SJSA1 (cell line): ENCODE data around the gene NALF2. TPM values are rescaled to one million over a fixed set of nuclear protein-coding genes. Genes with fewer than 3 reads are reported as not detected.

ENCODE experiments used
- DNase-seq, 2 experiments: peaks; one replicate each; pipeline ENCODE4 v3.0.0-alpha.2; 2015 to 2020; ENCODE audit warnings: low spot score in 2 of 2, low read depth in 1 of 2
- H3K27ac ChIP-seq: fragments of 250-450 bp; sonication (Bioruptor Pico); 2 replicates; pipeline ENCODE4 v1.5.1; 2020; ENCODE audit warnings: mild to moderate bottlenecking, moderate library complexity
- H3K27me3 ChIP-seq: fragments of 250-450 bp; sonication (Bioruptor Pico); replicated peaks from 2 replicates; pipeline ENCODE4 v1.5.1; 2020; ENCODE audit warnings: mild to moderate bottlenecking, moderate library complexity
- H3K36me3 ChIP-seq: fragments of 250-450 bp; sonication (Bioruptor Pico); 2 replicates; pipeline ENCODE4 v1.5.1; 2020; ENCODE audit warnings: mild to moderate bottlenecking
- H3K4me1 ChIP-seq: fragments of 250-450 bp; sonication (Bioruptor Pico); replicated peaks from 2 replicates; pipeline ENCODE4 v1.6.1; 2021; ENCODE audit warnings: mild to moderate bottlenecking
- H3K4me3 ChIP-seq: fragments of 250-450 bp; sonication (Bioruptor Pico); 2 replicates; pipeline ENCODE4 v1.5.1; 2020; ENCODE audit warnings: mild to moderate bottlenecking
- H3K9me3 ChIP-seq: fragments of 250-450 bp; sonication (Bioruptor Pico); replicated peaks from 2 replicates; pipeline ENCODE4 v1.5.1; 2020; ENCODE audit warnings: mild to moderate bottlenecking
- total RNA-seq: library from RNA; depleted of rRNA; stranded (reverse); fragments of >200 nt; shearing (Covaris generic); gene quantifications from 2 replicates; pipeline ENCODE4 v1.2.3, GENCODE V29; 2014

NALF2 gene
- total RNA-seq, 1 experiment from 2014 or later = not detected

DNA sequence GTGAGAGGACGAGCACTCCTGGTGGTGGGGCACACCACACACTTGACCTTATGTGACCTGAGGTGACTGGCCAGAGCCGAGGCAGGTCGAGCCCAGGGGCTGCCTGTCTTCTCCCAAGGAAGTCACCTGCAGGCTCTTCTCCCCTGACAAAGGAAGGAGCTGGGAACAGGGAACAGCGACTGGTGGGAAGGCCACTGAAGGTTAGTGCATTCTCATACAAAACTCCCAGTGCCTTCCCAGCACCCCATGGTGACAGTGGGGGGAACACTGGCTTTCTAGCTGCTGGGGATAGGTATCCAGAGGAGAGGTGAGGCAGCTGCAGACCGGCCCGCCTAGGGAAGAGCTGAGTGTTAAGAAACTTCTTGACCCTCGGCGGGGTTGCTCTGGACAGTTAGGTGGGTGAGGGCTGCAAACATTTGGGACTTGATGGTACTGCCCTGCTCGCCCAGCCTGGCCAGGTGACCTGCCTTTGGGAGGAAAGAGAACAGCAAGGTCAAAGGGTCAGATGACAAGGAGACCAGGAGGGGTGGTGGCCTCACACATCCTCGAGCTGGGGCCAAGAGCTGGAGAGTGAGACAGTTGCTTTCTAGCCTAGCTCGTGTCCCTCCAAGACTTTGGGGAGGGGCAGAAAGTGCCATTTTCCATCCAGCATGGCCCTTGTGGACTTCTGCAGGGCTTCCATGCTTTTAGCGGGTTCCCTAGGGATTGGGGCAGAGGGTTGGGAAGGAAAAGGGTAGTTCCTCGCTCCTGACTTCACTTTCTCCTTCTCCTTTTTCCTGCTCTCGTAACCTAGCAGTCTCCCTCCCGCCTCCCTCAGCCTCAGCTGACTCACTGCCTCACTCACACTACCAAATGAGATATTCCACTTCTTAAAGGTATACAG is 2.7 kb downstream of the NALF2 start:
- H3K27me3 ChIP-seq = no peaks in the 10 kb centered on the region; the same call in 1 of the 2 replicates
- no peak for DNase-seq

DNA sequence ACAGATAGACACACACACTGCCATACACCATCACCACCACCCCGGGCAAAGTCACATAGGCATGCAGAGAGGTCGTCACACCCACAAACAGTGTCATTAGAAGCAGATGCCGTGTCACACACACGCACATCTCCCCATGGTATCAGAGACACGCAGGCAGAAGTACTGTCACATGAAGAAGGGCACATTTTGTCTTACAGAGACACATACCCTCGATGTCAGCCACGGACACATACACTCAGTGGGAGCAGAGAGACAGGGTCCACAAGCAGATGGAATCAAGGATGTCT is 3.3 kb downstream of the NALF2 start:
- Histone ChIP-seq H3K4me1 (no peaks in the 10 kb centered on the region), H3K4me3 (no peak overlapping the region), H3K9me3 (no peaks in the 10 kb centered on the region), H3K27ac (no peak overlapping the region), H3K36me3 (no peaks in the 10 kb centered on the region), H3K27me3 (no peaks in the 10 kb centered on the region; the same call in 1 of the 2 replicates)
- no peak for DNase-seq

More for the DNA sequence above, 2.7 kb downstream of the NALF2 start:
- Histone ChIP-seq H3K9me3 (no peaks in the 10 kb centered on the region), H3K36me3 (no peaks in the 10 kb centered on the region), H3K4me3 (no peak overlapping the region), H3K27ac (no peak overlapping the region), H3K4me1 (no peaks in the 10 kb centered on the region)

DNA sequence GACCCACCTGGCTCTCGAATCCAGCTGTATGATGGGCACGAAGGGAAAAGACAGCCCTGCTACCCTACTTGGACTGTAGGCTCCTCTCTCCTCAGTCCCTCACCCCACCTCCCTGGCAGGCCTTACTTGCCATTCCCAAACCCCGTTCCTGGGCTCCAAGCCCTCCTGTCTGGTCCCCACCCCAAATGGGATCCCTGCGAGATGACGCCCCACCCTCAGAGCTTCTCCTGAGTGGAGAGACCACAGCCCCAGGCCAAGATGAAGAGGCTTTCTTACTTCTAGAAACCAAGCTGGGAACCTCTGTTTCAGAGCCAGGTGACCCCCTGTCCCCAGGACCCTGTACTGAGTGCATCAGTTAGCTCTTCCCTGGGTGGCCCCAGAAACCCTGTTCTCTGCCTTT is 4.5 kb downstream of the NALF2 start:
- H3K4me3 ChIP-seq = no peak overlapping the region
- no peak for DNase-seq
- no peaks in the 10 kb centered on the region; the same call in 1 of the 2 replicates for H3K27me3 ChIP-seq

DNA sequence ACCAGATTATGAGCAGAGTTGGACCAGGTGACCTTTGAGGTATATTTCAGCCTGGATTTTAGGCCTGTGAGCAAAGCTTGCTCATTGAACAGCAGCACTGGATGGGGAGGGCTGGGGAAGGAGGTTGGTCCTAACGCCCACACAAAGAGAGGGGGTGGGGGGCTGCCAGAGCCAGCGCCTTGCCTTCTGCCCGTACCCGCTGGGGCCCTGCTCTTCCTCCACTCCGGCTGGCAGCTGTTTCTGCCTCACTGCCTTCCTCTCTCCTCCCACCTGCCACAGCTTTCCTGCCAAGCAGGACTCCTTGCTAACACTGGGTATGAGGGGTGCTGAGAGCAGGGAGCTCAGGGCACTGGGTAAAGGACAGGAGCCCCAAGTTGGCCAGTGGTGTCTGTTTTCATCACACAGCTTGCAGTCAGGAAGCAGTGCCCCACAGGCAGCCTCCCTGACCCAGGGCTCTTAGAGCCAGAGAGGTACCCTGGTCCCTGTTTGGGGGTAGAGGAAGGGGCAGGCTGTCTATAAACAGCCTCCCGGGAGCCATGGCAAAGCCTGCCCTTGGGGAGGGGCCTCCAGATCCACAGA is 6.1 kb downstream of the NALF2 start:
- no peaks in the 10 kb centered on the region for H3K4me1 ChIP-seq
- H3K9me3 ChIP-seq = no peaks in the 10 kb centered on the region
- H3K27ac ChIP-seq = no peak overlapping the region
- no peaks in the 10 kb centered on the region for H3K36me3 ChIP-seq
- DNase-seq = no peak
- H3K27me3 ChIP-seq = no peaks in the 10 kb centered on the region; the same call in 1 of the 2 replicates
- H3K4me3 ChIP-seq = no peak overlapping the region

More for the DNA sequence above, 4.5 kb downstream of the NALF2 start:
- H3K27ac ChIP-seq = no peak overlapping the region
- no peaks in the 10 kb centered on the region for H3K36me3 ChIP-seq
- no peaks in the 10 kb centered on the region for H3K9me3 ChIP-seq
- no peaks in the 10 kb centered on the region for H3K4me1 ChIP-seq

DNA sequence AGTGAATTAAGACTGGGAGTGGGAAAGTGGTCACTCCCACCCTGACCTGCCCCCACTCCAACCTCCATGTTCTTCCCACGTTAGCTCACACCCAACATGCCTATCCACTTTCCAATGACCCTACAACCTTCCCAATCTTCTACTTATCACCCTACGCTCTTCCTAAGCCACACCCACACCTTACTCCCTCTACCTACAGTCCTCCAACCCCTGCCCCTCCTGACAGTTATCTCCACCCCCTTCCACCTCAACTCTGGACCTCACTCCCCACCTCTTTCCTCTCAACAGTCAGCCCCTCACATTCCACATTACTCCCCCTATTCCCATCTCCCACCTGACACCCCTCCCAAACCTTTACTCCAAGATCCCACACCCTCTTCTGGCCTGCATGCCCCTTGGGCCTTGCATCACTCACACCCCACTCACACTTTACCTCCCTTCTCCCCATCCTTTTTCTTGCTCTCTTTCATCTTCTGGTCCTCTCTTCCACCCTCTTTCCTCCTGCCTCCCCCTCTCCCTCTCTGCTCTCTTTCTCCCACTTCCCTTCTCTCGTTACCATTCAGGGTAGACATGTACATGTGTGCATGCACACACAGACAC is 6.9 kb downstream of the NALF2 start:
- Histone ChIP-seq H3K9me3 (no peaks in the 10 kb centered on the region), H3K4me1 (no peaks in the 10 kb centered on the region), H3K4me3 (no peak overlapping the region), H3K27ac (no peak overlapping the region), H3K36me3 (no peaks in the 10 kb centered on the region), H3K27me3 (no peaks in the 10 kb centered on the region; the same call in 1 of the 2 replicates)
- no peak for DNase-seq

DNA sequence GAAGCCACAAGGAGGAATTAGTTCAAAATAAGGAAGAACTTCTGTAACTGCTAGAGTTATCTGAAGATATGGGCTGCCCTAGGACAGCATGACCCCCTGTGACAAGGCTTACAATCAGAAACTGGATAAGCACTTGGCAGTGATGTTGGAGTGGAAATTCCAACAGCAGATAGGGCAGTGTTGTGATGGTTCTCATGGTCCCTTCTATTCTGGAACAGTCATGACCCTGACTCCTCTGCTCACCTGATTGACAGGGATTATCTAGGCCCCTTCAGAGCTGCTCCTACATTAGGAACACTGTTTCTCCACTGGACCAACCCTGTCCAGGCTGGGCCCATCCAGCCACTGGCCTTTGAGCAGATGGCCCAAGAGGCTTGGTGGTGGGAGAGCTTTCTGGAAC is 17.9 kb downstream of the NALF2 start:
- DNase-seq = no peak
- no peak overlapping the region for H3K4me3 ChIP-seq
- H3K27ac ChIP-seq = no peak overlapping the region
- no peaks in the 10 kb centered on the region for H3K36me3 ChIP-seq
- no peaks in the 10 kb centered on the region for H3K4me1 ChIP-seq
- H3K27me3 ChIP-seq = no peaks in the 10 kb centered on the region
- no peaks in the 10 kb centered on the region for H3K9me3 ChIP-seq

DNA sequence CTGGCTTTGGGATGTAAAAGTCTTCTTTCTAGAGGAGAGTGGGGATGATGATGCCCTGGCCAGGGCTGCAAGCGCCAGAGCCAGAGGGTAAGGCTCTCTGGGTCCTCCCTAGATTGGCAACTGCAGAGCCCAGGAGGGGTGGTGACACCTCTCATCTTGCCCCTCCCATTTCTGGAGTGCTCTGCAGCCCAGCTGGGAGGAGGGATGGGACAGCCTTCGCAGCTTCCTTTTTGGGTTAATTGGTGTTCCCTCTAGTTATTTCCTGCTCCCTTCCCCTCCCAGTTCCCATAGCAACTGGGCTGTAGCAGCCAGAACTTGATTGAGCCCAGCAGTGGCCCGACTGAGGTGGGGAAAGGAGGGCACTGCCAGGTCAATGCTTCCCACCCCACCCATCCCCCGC is 19.2 kb downstream of the NALF2 start:
- Histone ChIP-seq H3K4me1 (no peaks in the 10 kb centered on the region), H3K27ac (no peak overlapping the region)

DNA sequence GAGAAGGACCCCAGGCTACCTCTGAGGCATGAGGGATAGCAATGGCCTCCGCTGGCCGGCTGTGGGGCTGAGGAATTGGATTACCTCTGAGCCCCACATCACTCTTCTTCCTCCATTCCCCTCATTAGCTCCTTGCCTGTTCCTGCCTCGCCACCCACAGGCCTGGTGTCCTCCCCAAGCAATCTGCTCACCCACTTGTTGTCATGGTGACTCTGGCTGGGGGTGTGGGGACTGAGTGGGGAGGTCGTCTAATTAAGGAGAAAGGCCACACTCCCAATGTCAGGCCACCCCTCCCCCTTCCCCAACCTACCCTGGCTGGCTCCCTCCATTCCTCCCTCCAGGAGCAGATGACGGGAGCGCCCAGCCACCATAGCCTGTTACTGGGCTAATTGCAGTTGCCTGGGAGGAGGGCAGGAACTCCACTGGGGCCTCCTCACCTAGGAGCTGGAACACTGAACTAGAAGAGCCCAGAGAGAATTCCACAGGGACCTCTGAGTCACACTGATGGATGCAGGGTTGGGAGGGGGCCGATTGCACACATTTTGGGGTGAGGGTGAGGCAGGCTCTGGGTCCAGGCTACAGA is 20.7 kb downstream of the NALF2 start:
- H3K4me3 ChIP-seq = no peak overlapping the region
- H3K27me3 ChIP-seq = no peaks in the 10 kb centered on the region
- H3K36me3 ChIP-seq = no peaks in the 10 kb centered on the region
- no peaks in the 10 kb centered on the region for H3K4me1 ChIP-seq
- no peak overlapping the region for H3K27ac ChIP-seq
- no peaks in the 10 kb centered on the region for H3K9me3 ChIP-seq
- DNase-seq = no peak

More for the DNA sequence above, 19.2 kb downstream of the NALF2 start:
- Histone ChIP-seq H3K4me3 (no peak overlapping the region), H3K9me3 (no peaks in the 10 kb centered on the region), H3K36me3 (no peaks in the 10 kb centered on the region), H3K27me3 (no peaks in the 10 kb centered on the region)
- DNase-seq = no peak

DNA sequence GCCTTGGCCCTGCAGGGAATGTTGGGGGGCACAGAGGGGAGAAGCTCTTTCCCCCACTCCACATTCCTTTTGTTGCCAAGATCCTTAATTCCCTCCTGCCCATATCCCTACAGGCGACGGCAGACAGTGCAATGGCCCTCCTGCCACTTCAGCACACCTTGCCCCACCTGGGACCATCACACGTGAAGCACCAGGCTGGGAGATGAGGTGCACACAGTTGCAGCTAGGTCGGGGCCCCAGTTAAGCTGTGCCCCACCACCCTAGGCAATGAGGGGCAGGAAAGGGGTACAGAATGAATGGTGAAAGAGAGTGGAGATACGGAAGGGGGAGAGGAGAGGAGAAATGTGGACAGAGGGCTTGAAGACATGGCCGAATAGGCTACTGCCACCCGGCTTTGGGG is 26.2 kb downstream of the NALF2 start:
- no peaks in the 10 kb centered on the region for H3K9me3 ChIP-seq
- H3K4me3 ChIP-seq = no peak overlapping the region
- H3K27ac ChIP-seq = no peak overlapping the region
- no peaks in the 10 kb centered on the region for H3K36me3 ChIP-seq
- no peaks in the 10 kb centered on the region for H3K27me3 ChIP-seq
- no peak for DNase-seq
- H3K4me1 ChIP-seq = no peaks in the 10 kb centered on the region

DNA sequence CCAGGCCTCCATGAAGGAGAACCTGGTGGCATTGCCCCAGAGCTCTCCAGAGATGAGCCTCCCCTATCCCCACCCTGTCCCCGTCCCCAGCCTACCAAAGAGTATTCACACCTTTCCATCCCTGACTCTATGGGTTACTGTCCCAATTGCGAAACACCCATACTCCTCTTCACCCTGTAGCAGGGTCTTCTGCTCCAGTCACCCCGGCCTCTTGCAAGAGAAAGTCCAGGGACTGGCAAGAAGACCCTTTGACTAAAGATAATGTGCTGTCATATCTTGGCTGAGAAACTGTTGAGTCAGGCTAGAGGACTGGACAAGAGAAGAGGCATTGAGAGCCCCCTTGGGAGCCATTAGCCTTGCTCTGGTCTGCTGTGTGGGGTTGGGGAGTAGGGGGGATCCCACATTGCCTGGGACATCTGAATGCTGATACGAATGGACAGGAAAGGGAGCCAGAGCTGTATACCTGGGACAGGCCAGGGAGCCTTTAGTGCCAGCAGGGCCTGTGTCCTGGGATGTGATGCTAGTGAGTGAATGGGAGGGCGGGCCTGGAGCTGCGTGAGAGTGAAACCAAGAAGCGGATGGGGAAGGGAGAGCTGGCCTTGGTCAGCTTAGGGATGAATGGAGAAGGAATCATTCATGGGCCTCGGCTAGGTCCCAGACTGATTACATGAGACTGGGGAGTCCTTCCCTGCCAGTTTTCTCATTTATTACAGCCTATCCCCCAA is 27.1 kb downstream of the NALF2 start:
- Histone ChIP-seq H3K27me3 (no peaks in the 10 kb centered on the region), H3K4me3 (no peak overlapping the region), H3K4me1 (no peaks in the 10 kb centered on the region), H3K9me3 (no peaks in the 10 kb centered on the region), H3K27ac (no peak overlapping the region), H3K36me3 (no peaks in the 10 kb centered on the region)
- DNase-seq = no peak

DNA sequence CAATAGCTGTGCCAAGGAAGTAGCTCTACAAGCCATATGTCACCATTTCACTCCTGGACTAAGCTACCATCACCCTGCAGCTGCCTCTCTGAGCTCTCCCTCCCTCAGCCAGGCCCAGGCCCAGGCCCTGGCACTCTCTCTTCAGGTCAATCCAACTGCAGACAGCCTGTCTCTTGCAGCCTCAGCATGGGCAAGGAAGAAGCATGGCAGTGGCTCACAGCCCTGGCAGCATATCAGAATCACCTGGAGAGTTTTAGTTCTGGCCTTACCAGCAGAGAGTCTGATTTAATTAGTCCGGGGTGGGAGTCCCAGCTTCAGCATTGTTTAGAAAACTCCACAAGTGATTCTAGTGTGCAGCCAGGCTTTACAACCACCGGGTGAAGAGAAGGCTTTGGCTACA is 31.5 kb downstream of the NALF2 start:
- Histone ChIP-seq H3K4me1 (no peaks in the 10 kb centered on the region), H3K27me3 (no peaks in the 10 kb centered on the region), H3K36me3 (no peaks in the 10 kb centered on the region), H3K4me3 (no peak overlapping the region), H3K9me3 (no peaks in the 10 kb centered on the region), H3K27ac (no peak overlapping the region)
- DNase-seq = no peak

DNA sequence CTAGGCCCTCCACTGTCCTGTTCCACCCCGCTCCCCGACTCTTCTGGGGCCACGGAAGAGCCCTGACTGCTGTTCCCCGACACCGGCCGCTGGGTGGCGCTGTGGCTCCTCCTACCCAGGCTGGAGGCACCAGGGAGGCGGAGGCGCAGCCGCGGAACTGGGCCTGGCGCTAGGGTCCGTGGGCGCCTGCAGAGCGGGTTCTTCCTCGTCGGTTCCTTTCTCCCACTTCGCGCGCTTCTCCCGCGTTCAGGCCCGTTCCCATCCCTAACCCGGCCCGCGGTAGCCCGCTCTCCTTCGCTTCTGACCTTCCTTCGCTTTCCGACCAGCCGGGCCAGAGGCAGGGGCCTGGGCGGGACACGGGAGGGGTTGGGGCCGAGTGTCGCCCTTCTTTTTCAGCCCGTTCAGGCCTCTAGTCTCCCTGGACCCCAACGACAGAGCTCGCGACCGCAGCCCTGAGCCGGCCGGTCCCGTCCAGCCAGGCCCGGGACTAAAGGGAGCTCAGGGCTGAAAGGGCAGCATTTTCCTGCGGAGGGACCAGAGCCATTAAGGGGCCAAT is 34.3 kb downstream of the NALF2 start:
- H3K27me3 ChIP-seq = no peaks in the 10 kb centered on the region
- H3K27ac ChIP-seq = no peak overlapping the region
- DNase-seq = peak; percentile 10 to 46
- no peak overlapping the region for H3K4me3 ChIP-seq
- no peaks in the 10 kb centered on the region for H3K36me3 ChIP-seq
- no peaks in the 10 kb centered on the region for H3K9me3 ChIP-seq
- no peaks in the 10 kb centered on the region for H3K4me1 ChIP-seq

DNA sequence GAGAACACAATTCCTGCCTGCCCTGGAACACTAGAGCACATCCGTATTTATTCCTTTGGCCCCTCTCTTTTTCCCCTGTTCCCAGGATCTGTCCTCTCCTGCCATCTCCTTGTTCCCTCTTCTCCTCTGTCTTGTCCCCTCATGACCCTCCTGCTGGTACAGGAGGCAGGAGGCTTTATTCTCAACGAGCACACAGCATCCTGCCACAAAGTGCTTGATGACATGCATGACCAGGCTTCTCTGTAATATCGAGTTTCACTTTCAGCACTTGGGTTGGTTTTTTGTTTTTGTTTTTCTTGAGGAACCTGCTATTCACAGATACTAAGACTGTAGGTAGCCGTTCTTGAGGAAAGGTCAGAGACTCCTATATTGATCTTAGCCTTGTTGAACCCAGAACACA is 35.3 kb downstream of the NALF2 start:
- Histone ChIP-seq H3K27me3 (no peaks in the 10 kb centered on the region), H3K27ac (no peak overlapping the region), H3K36me3 (no peaks in the 10 kb centered on the region), H3K4me1 (no peaks in the 10 kb centered on the region), H3K4me3 (no peak overlapping the region), H3K9me3 (no peaks in the 10 kb centered on the region)
- DNase-seq = no peak
